Stimulated activated CD4-positive, alpha-beta T cell treated with anti-CD3 and anti-CD28 coated beads, Interleukin-12 subunit alpha, Interleukin-12 subunit beta, amount 100 ng/mL, for 48 hours (primary cell): ENCODE results near the gene PHKB.
A peak's percentile ranks its signal among the peaks of the same experiment; 100 is the strongest.

Source experiments
- DNase-seq, 3 donors: peaks; one replicate each; pipeline ENCODE4 v3.0.0-alpha.2; 2020; ENCODE audit warnings: low read depth in 2 of 3, low spot score in 1 of 3

PHKB gene

DNA sequence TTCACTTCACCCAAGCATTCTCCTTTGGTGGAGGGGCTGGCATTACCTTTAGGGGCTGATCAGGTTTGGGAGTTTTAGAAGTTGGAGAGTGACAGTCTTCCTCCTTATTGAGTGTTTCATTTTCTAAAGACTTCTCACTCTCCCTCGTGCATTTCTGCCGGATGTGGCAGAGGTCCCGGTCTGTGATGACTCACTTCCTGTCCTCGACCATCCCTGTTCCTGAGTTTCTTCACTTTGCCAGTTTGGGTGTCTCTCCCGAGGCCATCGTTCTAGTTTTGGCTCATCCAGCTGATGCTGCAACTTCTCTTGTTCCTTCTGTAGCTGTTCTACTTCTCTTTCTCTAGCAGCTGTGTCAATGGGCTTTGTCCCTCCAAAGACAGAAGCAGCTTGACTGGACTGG, 104.3 kb downstream of the PHKB start:
- DNase-seq = no peak

DNA sequence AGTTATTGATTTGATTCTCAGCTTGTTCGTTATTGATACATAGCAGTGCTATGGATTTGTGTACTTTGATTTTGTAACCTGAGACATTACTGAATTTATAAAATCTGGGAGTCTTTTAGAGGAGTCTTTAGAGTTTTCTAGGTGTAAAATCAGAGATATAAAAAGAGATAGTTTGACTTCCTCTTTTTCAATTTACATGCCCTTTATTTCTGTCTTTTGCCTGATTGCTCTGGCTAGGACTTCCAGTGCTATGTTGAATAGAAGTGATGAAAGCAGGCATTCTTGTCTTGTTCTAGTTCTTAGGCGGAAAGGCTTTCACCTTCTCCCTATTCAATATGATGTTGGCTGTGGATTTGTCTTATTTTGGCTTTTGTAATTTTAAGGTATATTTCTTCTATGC, 106.2 kb downstream of the PHKB start:
- no peak for DNase-seq

DNA sequence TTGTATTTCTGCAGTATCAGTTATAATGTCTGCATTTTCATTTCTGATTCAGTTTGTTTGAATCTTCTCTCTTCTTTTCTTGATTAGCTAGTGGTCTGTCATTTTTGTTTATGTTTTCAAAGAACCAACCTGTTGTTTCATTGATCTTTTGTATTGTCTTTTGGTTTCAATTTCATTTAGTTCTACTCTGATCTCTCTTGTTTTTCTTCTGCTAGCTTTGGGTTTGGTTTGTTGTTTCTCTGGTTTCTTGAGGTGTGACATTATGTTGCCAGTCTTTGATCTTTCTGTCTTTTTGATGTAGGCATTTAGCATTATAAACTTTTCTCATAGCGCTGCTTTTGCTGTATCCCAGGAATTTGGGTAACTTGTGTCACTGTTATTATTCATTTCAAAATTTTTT, 107.2 kb downstream of the PHKB start:
- DNase-seq = no peak

DNA sequence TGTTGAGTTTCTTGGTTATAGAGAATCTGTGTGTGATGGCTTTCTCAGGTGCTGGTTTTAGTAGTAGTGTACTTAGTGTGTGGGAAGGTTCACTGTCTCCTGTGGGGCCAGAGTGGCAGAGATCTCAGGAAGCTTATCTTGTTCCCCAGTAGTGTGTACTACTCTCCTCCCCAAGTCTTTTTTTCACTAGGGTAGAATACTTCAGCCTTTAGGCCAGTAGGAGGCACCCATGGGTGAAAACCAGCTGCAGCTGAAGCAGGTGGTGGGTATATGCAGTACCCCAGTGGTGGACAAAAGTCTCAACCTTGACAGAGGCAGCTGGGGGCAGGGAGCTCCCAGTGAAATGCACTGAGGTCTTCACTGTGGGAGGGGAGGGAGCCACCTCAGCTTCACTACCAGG, 109.9 kb downstream of the PHKB start:
- DNase-seq = no peak

DNA sequence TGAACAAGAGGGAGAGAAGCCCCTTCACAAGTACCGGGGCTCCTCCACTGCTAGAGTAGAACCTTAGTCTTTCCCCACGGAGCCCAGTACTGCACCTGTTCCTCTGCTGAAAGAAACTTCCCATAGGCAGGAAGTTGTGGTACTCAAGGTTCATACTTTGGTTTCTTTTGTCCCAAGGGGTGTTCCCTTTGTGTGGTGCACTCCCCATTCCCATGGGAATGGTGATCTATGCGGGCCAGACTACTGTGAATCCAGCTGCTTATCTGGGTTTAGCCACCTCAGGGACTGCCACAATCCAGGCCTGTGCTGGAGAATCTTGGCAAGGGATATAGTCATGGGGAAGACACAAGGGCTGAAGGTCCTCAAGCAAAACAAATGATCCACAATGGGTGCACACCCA, 110.6 kb downstream of the PHKB start:
- DNase-seq = no peak

DNA sequence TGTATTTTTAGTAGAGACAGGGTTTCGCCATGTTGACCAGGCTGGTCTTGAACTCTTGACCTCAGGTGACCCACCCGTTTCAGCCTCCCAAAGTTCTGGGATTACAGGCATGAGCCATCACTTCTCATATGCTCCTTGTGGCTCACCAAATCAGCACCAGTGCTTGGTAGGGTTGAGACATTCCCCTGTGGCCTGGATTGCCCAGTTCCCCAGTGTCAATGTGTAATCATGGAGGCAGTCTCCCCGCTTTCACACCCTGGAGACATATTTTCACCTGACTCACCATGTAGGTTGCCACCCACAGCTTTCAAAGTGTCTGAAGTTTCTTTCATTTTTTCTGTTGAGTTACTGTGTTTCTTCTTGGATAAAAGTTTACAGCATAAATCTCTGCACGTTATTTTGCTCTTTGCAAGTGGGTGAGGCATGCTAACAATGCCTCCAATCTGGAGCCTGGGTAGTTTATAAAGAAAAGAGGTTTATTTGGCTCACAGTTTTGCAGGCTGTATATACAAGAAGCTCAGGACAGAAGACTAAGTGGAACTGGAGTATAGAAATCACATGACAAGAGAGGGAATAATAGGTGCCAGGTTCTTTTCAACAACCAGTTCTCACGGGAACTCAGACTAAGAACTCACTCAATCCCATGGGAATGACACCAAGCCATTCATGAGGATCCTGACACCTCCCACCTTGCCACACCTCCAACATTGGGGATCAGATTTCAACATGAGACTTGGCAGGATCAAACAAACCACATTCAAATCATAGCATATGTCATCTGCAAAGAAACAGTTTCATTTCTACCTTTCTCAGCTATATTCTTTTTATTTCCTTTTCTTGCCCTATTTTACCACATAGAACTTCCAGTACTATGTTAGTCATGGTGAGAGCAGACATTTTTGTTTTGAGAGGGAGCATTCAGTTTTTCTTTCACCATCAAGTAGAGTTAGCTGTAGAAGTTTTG, 113.2 kb downstream of the PHKB start:
- DNase-seq = peak; percentile 27 to 35 (median 29)

DNA sequence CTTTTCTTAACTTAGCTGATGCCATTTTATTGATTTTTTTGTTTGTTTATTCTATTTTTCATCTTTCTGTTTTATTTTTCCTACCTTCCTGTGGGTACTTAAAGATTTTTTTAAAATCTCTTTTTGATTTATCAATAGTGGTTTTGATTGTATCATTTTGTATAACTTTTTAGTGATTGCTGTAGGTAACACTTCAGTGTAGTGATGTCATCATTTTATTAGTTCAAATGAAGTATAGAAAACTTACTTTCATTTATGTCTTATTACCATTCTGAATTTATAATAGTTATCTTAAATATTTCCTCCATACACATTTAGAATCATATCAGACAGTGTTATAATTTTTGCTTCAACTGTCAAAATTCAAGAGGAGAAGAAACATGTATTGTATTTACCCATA, 115.9 kb downstream of the PHKB start:
- no peak for DNase-seq

DNA sequence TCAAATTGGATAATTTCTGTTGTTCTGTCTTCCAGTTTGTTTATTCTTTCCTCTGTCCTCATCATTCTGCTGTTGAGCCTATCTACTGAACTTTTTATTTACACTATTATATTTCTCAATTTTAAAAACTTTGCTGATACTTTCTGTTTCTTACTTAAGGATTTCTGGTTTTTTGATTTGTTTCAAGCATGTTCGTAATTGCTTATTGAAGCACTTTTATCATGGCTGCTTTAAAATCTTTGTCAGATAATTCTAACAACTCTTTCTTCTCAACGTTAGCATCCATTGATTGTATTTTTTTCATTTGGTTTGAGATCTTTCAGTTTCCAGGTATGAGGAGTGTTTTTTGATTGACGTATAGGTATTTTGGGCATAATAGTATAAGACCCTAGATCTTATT, 116.9 kb downstream of the PHKB start:
- no peak for DNase-seq

DNA sequence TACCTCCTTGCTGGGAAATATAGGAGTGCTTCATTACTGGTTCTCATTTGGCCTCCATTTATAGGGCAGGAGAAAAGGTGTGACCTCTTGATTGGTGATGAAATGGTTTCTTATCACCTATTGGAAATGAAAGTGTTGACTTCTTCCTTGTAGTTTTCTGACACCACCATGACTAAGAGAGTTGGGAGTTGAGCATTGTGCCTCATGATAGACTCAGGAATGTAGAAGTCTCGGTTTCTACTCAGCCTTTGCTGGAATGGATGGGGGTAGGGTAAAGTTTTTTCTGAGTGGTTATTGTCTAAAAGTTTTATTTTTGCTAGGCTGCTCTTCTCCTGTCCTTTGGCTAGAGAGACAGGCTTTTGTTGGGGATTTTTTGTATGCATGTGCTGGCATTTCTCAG, 117.4 kb downstream of the PHKB start:
- no peak for DNase-seq

DNA sequence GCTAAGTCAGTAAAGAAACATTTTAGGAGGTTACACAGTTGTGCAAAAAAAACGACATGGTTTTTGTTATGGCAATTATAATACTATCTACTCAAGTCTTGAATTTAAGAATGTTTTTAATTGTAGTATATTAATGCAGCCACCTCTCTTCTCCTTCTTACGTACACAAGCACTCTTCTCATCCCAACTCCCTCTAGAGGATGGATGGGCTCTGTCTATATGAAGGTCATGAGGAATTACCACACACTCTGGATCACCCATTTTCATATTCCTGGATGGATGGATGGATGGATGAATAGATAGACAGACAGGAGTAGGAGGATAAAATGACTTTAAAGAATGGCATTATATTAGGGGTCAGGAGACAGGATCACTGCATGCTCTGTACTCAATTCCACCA, 120.0 kb downstream of the PHKB start:
- no peak for DNase-seq

DNA sequence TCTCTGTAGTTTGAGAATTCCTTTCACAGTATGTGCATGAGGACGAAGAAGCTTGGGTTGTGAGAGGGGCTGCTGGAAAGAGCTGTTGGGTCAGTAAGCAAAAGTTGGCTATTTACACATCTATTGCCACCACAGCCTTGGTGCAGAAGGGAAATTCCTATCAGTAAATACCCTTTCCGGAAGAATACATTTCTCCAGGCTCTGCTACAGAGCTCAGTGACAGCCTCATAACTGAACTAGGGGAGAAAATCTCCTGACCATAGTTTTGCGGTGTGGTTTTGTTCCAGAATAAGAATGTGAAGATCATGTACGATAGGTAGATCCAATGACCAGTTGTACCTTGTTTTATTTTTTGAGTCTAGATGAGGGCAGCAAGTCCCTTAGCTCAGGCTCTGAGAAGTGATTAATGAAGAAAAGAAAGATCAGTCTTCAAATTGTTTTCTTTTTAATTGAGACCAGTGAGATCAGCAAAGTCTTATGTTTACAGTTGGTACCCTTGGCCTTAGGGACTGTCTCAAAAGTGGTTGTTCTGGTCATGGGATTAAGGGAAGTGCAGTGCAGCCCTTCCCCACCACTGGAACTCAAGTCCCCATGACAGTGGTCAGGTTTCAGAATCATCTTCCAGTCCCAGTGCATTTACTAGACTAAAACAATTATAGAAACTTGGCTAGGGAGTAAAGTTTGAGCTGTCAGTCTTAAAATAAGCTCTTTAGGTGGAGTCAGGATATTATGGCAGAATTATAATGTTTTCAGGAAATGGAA, 123.5 kb downstream of the PHKB start:
- DNase-seq = no peak

DNA sequence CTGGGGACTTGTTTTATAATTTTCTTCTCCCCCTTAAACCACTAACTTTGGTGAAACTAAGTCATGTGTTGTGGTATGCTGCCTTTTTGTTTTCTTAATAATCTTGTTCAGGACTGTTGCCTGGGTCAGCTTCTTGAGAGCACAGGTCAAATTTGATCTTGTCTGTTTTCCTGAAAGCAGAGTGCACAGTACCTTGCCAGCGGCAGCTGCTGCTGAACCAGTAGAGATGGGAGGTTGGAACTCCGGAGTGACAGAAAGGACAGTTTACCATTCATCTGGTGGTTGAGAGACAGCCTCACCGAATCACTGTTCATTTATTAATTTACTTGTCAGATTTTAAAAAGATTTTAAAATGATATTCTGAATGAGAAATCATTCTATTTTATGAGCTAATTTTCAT, 125.0 kb downstream of the PHKB start:
- no peak for DNase-seq

DNA sequence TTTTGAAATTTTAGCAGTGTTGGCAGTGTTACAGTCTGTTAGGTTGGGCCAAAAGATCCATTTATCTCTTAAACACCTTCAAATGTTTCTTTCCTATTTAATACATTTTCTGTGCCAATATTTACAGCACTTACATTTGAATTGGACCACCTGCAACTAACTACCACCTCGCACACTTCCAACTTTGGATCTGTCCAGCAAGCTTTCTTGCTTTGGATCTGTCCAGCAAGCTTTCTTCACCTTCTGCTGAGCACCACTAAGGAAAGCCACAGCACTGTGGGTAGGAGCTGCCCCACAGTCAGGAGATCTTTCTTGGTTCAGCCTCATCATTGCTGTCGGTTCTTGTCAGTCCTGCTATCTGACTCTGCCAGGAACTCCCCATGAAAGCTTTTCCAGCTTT, 129.3 kb downstream of the PHKB start:
- no peak for DNase-seq

DNA sequence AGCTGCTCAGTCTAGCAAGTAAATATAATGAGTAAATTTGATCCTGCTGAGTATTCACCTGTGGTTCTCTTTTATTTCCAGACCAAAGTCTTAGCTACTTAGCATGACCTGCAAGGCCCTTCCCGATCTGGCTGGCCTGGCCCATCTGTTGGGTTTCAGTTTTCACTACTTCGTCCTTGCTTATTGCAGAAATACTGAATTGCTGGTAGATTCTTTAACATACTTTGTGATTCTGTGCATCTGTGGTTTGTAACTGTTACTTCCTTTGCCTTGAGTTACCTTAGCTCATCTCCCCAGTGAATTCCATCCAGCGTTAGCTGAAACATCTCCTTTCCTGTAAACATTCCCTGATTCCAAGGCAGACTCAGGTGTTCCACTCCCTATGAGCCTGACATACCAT, 131.1 kb downstream of the PHKB start:
- DNase-seq = no peak

DNA sequence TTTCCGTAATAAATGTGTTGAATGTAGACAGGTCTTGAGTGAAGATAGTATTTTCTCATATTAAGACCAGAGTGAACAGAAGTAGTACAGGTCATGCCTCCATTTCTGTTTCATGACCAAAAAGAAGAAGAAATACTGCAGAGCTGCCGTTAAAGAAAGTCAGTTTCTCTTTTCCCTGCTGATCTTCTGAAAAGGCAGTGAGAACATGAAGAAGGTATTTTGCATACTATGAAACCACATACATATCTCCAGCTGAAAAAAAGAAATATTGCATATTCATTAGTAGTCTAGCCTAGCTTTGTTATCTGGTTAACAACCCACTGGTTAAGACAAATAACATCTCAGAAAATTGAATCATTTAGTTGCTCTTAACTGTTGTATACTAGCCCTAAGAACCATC, 138.4 kb downstream of the PHKB start:
- DNase-seq = no peak

DNA sequence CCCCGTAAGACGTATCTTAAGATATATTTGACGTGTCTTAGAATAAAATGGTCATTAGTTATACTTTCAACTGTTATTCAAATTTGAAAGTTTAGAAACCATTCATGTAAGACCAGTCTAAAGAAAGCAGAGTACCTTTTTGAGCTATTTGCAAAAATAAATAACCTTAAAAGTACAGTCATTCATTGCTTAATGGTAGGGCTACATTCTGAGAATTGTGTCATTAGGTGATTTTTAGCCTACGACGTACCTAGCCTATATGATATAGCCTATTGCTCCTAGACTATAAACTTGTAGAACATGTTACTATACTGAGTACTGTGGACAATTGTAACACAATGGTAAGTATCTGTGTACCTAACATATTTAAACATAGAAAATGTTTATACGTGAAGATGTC, 139.2 kb downstream of the PHKB start:
- DNase-seq = no peak

DNA sequence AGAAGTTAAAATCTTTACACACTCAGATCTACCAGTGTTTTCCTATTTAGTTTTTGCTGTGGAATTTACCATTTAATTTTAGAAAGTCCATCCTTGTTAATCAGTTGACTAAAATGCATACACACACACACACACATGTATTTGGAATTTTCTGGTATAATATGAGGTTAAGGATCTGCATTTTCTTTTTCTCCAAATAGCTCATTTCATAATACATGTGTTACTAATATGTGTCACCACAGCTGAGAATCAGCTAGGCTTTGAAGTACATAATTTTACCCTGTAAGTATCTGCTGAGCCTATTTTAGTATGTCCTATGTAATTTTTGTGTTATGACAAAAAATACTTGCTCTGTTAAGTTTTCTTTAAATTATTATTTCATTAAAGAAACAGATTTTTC, 143.2 kb downstream of the PHKB start:
- DNase-seq = no peak

DNA sequence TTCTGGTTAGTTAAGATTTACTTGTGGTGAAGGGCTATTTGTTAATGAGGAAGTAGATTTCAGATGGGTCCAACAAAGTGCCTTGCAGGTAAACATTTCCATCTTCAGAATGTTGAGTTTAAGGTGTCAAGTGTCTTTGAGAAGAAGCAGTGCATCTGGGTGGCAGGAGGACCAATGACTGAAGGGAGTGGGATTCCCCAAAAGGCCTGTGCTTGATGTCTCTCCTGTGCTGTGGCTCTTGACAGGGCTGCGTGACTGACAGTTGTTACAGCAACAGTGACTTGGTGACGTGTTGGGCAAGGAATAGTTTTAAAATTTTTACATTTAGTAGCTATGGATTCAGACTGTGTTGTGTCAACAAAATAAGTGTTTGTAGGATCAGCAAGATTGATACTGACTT, 149.9 kb downstream of the PHKB start:
- DNase-seq = no peak

DNA sequence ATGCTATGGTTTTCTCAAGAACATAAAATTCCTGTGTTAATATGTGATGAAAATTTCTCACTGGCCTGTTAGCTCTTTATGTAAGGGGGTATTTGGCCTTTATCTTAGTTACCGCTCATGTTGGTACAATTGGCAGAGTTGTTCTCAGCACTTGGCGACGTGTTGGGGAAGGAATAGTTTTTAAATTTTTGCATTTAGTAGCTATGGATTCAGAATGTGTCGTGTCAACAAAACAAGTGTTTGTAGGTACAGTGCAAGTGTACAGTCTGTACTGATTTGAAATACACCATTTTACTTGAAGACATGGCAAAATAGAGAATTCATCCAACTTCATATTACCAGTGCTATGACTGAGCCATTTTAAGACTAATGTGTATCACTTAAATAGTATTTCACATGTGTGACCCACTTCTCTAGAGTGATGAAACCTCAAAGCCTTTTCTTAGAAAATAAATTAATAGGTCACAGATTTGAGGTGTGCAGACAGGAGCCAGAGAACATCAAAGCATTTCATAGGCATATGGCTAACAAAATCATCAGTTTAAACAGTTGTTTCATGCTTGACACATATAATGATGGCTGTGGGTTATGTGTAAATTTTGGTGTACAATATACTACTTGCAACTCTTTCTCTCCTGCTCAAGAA, 150.8 kb downstream of the PHKB start:
- DNase-seq = no peak

DNA sequence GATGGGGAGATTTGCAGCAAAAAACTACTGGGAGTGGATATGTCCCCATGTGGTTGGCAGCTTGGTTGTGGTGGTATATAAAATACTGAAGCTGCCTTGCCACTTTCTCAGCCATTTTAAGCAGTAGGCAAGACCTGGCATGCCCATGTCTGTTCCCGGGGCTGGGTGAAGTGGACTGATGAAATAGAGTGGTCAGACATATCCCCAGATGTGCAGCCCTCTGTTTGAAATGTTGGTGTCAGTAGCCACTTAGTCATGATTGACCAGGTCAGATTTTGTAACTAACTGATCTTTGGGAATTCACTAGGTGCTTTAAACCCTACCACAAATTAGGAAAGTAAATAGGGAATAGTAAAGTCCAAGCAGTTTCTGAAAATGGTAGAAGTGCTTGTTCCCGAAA, 151.6 kb downstream of the PHKB start:
- no peak for DNase-seq

DNA sequence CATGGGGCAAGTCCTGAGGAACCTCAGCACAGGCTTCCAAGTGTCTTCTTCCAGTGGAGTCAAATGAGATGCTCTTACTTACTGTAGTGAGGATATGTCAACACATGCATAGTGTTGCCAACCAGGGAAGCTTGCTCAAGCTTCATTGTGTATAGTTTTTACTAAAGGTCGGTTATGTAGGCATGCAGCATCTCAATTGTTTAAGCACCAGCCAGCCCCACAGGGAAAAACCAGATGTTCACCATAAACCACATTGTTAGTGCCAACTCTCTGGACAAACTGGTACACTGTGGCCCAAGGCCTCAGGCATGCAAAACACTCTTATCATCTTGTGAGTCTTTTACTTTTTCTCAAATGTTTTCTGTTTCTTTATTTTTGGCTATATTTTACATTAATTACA, 152.1 kb downstream of the PHKB start:
- no peak for DNase-seq

DNA sequence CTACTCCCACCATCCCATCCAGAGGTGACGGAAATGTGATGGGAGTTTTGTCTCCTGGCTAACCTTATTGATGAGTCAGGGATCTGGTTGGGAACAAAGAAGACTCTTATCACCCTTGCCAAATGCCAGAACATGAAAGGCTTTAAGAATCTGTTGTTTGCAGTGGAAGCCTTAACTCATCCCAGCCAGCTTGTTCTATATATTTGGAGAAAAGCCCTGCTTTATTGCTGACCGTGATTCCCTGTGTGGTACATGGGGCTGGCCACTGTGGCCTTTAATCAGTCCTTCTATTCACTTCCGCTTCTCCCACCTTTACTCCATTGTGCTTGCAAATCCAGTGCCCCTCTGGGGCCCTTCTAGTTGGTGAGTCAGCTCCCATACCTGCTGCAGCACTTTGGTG, 156.6 kb downstream of the PHKB start:
- DNase-seq = no peak
